ENCODE results near the gene ADGRG1. TPM values are rescaled to one million over a fixed set of nuclear protein-coding genes. Genes with fewer than 3 reads are reported as not detected.
A peak's percentile ranks its signal among the peaks of the same experiment; 100 is the strongest.

ADGRG1 gene
- polyA plus RNA-seq, 1 experiment: 1.1 TPM

DNA sequence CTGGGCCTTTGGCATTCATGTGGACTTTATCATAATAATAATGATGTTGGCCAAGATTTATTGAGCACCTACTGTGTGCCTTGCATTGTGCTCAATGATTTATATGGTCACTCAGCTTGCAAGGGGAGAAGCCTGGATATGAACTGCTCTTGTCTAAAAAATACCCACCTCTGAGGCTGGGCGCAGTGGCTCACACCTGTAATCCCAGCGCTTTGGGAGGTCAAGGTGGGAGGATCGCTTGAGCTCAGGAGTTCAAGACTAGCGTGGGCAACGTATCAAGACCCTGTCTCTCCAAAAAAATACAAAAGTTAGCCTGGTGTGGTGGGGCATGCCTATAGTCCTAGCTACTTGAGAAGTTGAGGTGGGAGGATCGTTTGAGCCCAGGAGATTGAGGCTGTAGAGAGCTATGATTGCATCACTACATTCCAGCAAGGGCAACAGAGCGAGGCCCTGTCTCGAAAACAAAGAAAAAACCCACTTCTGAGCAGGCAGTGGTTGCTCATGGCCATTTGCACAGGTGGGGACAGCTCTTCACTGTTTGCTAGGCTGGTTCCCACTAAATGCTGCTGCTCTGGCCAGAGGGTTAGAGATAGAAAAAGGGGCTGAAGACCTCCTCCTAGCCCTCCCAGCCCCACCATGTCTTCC, 4.3 kb upstream of the ADGRG1 start:
- Histone ChIP-seq H3K27me3 (ENCODE audit: control insufficient read depth, insufficient read depth, low read length) (no peaks in the 10 kb centered on the region), H3K36me3 (ENCODE audit: control insufficient read depth, insufficient read depth, low read length) (no peaks in the 10 kb centered on the region), H3K4me3 (ENCODE audit: low read depth, low read length) (no peak overlapping the region)
- POLR2A ChIA-PET: no interaction called here
- CTCF ChIA-PET: interaction anchor here (1.6 to 2.1 kb wide), 5 partner anchors 13 to 33 kb away, joined by 5 to 8 read pairs (median 7); no protein-coding TSS in a partner anchor
- TF ChIP-seq, protein P1, sequence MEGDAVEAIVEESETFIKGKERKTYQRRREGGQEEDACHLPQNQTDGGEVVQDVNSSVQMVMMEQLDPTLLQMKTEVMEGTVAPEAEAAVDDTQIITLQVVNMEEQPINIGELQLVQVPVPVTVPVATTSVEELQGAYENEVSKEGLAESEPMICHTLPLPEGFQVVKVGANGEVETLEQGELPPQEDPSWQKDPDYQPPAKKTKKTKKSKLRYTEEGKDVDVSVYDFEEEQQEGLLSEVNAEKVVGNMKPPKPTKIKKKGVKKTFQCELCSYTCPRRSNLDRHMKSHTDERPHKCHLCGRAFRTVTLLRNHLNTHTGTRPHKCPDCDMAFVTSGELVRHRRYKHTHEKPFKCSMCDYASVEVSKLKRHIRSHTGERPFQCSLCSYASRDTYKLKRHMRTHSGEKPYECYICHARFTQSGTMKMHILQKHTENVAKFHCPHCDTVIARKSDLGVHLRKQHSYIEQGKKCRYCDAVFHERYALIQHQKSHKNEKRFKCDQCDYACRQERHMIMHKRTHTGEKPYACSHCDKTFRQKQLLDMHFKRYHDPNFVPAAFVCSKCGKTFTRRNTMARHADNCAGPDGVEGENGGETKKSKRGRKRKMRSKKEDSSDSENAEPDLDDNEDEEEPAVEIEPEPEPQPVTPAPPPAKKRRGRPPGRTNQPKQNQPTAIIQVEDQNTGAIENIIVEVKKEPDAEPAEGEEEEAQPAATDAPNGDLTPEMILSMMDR (IDR thresholded peaks at IDR 0.05; ENCODE audit: insufficient read depth, low read depth, low read length): no peak
- no peak for DNase-seq (ENCODE audit: low read depth)

- CTCF ChIA-PET: interaction anchor here (1.6 to 4.0 kb wide), 5 partner anchors 14 to 34 kb away, joined by 6 to 18 read pairs (median 7); no protein-coding TSS in a partner anchor
Measured at GRCh38 chr16:57624806-57625500, 3.5 kb upstream of the ADGRG1 start.

DNA sequence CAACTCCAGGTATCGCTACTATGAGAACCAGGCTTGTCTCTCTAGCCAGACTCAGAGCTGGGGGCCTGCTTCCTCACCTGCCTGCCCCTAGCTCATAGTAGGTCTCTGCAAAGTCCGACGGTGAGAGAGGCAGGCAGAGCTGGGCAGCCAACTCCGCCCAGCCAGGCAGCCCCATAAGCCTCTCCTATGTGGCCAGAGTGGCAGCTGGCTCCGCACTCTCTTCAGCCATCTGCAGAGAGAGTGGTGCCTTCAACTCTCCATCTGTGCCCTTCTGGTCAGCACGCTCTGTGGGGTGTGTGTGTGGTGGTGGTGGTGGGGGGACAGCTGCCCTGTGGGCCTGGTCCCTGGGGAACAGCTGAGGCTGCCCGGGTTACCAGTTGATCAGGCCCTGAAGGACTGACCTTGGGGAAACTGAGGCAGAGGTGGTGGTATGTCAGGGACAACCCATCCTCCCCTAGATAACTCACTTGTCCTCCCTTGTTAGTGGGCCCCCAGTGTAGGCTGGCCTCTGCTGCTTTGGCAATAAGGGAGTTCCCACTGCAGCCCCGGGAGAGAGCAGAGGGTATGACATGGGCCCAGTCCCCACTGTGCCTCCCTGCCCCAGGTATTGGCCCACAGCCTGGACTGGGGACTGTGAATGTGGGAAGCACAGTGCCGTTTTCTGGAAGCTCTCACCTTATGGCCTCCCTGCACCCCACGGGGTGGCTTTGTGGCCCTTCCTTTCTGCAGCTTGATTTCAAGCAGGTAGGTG, 1.8 kb upstream of the ADGRG1 start:
- POLR2A ChIA-PET: no interaction called here
- Histone ChIP-seq H3K4me3 (ENCODE audit: low read depth, low read length) (no peak overlapping the region), H3K36me3 (ENCODE audit: control insufficient read depth, insufficient read depth, low read length) (no peaks in the 10 kb centered on the region), H3K27me3 (ENCODE audit: control insufficient read depth, insufficient read depth, low read length) (no peaks in the 10 kb centered on the region)
- CTCF ChIA-PET: interaction anchor here (0.8 to 4.0 kb wide), 8 partner anchors 11 to 237 kb away, joined by 3 to 18 read pairs (median 4); no protein-coding TSS in a partner anchor
- TF ChIP-seq, protein P1 (IDR thresholded peaks at IDR 0.05; ENCODE audit: insufficient read depth, low read depth, low read length): no peak
- no peak for DNase-seq (ENCODE audit: low read depth)

More at GRCh38 chr16:57624806-57625500, 3.5 kb upstream of the ADGRG1 start:
- H3K4me3 ChIP-seq (ENCODE audit: low read depth, low read length): no peak overlapping the region
- no peaks in the 10 kb centered on the region for H3K36me3 ChIP-seq (ENCODE audit: control insufficient read depth, insufficient read depth, low read length)
- POLR2A ChIA-PET: no interaction called here
- no peak for DNase-seq (ENCODE audit: low read depth)
- no peaks in the 10 kb centered on the region for H3K27me3 ChIP-seq (ENCODE audit: control insufficient read depth, insufficient read depth, low read length)
- TF ChIP-seq, protein P1 (IDR thresholded peaks at IDR 0.05; ENCODE audit: insufficient read depth, low read depth, low read length): no peak

DNA sequence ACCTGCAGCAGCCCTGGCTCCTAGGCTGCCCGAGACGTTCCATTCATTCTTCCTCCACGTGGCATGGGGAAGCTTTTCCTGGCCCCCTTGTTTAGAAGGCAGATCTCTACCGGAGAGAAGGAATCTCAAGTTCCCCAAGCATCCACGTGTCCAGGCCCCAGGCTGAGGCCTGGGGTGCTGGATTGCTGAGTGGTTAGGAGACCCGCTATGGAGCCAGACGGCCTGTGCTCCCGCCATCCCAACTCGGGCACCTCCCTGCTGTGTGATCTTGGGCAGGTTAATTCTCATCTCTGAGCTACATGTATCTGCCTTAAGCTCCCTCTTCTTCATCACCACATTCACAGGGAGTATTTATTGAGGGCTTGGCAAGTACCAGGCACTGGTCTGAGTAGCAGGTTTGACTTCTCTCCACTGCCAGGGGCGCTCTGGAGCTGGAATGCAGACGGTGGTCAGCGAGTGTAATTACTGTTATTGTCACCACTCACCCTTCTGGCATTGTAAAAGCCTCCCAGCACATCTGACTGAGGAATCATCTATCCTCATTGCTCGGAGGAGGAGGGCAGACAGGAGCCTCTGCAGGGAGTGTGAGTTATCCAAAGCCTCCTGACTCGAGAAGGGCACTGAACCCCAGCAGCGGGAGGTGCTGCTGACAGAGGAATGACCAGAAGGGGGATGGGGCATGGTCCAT, 1.1 kb upstream of the ADGRG1 start:
- DNase-seq (ENCODE audit: low read depth): peak; percentile 63
- Histone ChIP-seq H3K27me3 (ENCODE audit: control insufficient read depth, insufficient read depth, low read length) (no peaks in the 10 kb centered on the region), H3K36me3 (ENCODE audit: control insufficient read depth, insufficient read depth, low read length) (no peaks in the 10 kb centered on the region), H3K4me3 (ENCODE audit: low read depth, low read length) (no peak overlapping the region)
- CTCF ChIA-PET: interaction anchor here (0.8 to 4.0 kb wide), 8 partner anchors 10 to 236 kb away, joined by 3 to 18 read pairs (median 4); no protein-coding TSS in a partner anchor
- POLR2A ChIA-PET: no interaction called here
- TF ChIP-seq, protein P1 (IDR thresholded peaks at IDR 0.05; ENCODE audit: insufficient read depth, low read depth, low read length): peak; percentile 58

Measured in BJ (cell line).